Smooth muscle cell (in vitro differentiated cells): ENCODE measurements around the gene CYFIP1. TPM values are rescaled to one million over a fixed set of nuclear protein-coding genes. Genes with fewer than 3 reads are reported as not detected.

Experiments used
- DNase-seq: peaks from one replicate; lab custom pipeline; 2025; ENCODE audit not compliant: unreplicated experiment; lab: John Stamatoyannopoulos, UW
- H2AFZ ChIP-seq: fragments of 200-600 bp; sonication (generic); 2 replicates; pipeline ENCODE4 v1.6.0; 2016; ENCODE audit warnings: antibody characterized with exemption, low read depth, mild to moderate bottlenecking
- H3F3A ChIP-seq: fragments of 200-600 bp; sonication (generic); 2 replicates; pipeline ENCODE4 v1.6.0; 2017; ENCODE audit warnings: antibody characterized with exemption, low read depth
- H3K27ac ChIP-seq: fragments of 200-600 bp; sonication (generic); 2 replicates; pipeline ENCODE4 v1.5.1; 2016; ENCODE audit warnings: low read depth, mild to moderate bottlenecking
- H3K27me3 ChIP-seq: fragments of 200-600 bp; sonication (generic); 2 replicates; pipeline ENCODE4 v1.6.1; 2016; ENCODE audit warnings: low read depth, mild to moderate bottlenecking
- H3K36me3 ChIP-seq: fragments of 200-600 bp; sonication (generic); 2 replicates; pipeline ENCODE4 v1.5.1; 2016; ENCODE audit warnings: low read depth
- H3K4me1 ChIP-seq: fragments of 200-600 bp; sonication (generic); 2 replicates; pipeline ENCODE4 v1.5.1; 2016; ENCODE audit warnings: low read depth
- H3K4me2 ChIP-seq: fragments of 200-600 bp; sonication (generic); 2 replicates; pipeline ENCODE4 v1.6.0; 2016; ENCODE audit warnings: mild to moderate bottlenecking
- H3K4me3 ChIP-seq: fragments of 200-600 bp; sonication (generic); 2 replicates; pipeline ENCODE4 v1.5.1; 2016; ENCODE audit warnings: mild to moderate bottlenecking
- H3K79me2 ChIP-seq: fragments of 200-600 bp; sonication (generic); 2 replicates; pipeline ENCODE4 v1.6.0; 2016; ENCODE audit warnings: low read depth, mild to moderate bottlenecking
- H3K9ac ChIP-seq: fragments of 200-600 bp; sonication (generic); 2 replicates; pipeline ENCODE4 v1.6.0; 2016; ENCODE audit warnings: low read depth
- H3K9me3 ChIP-seq: fragments of 200-600 bp; sonication (generic); replicated peaks from 2 replicates; pipeline ENCODE4 v1.5.1; 2016; ENCODE audit warnings: low read depth
- H4K20me1 ChIP-seq: fragments of 200-600 bp; sonication (generic); 2 replicates; pipeline ENCODE4 v1.6.0; 2016; ENCODE audit warnings: low read depth
- CTCF ChIP-seq: fragments of 200-600 bp; sonication (generic); IDR thresholded peaks from 2 replicates; pipeline ENCODE4 v1.5.1; 2017; ENCODE audit warnings: borderline replicate concordance, mild to moderate bottlenecking, antibody characterized with exemption; ENCODE audit not compliant: insufficient read depth, poor library complexity, severe bottlenecking
- WGBS: methylation state at CpG from one replicate; pipeline ENCODE4 v1.1.7; 2016; ENCODE audit warnings: low lambda C conversion rate; 5-methylcytosine and 5-hydroxymethylcytosine counted together
- polyA plus RNA-seq: library from polyadenylated mRNA; unstranded; fragments of >200 nt; fragmentation: Nextera tagmentation; extraction: Ambion mirVana; gene quantifications from 2 replicates; pipeline ENCODE4 v1.2.1, GENCODE V29; 2016
- total RNA-seq: library from RNA; depleted of rRNA; stranded (reverse); fragments of >200 nt; gene quantifications from 2 replicates; pipeline ENCODE4 v1.2.3, GENCODE V29; 2014

Gene CYFIP1
- total and polyA plus RNA-seq, 2 experiments from 2014 or later, result 65.2 to 67.6 TPM

GRCh38 chr15:22831473-22831872, 148.7 kb downstream of the CYFIP1 start:
- H3F3A ChIP-seq, result no peaks in the 10 kb centered on the region
- no peak overlapping the region for H3K9ac ChIP-seq
- no peak overlapping the region for H3K27ac ChIP-seq
- 79% methylated on average over 1 of the region's 1 CpG for WGBS
- no peak overlapping the region for H3K4me3 ChIP-seq
- H4K20me1 ChIP-seq, result no peaks in the 10 kb centered on the region
- DNase-seq, result no peak
- H3K27me3 ChIP-seq, result no peaks in the 10 kb centered on the region
- H3K4me2 ChIP-seq, result no peak overlapping the region
- no peaks in the 10 kb centered on the region for H3K79me2 ChIP-seq
- H3K36me3 ChIP-seq, result no peaks in the 10 kb centered on the region
- no peak overlapping the region for H2AFZ ChIP-seq
- H3K4me1 ChIP-seq, result no peaks in the 10 kb centered on the region
- TF ChIP-seq CTCF, result no peak
- no peaks in the 10 kb centered on the region for H3K9me3 ChIP-seq

GRCh38 chr15:22827125-22827524, 153.0 kb downstream of the CYFIP1 start:
- TF ChIP-seq CTCF, result no peak
- WGBS, result 54% methylated on average over 1 of the region's 1 CpG

DNA sequence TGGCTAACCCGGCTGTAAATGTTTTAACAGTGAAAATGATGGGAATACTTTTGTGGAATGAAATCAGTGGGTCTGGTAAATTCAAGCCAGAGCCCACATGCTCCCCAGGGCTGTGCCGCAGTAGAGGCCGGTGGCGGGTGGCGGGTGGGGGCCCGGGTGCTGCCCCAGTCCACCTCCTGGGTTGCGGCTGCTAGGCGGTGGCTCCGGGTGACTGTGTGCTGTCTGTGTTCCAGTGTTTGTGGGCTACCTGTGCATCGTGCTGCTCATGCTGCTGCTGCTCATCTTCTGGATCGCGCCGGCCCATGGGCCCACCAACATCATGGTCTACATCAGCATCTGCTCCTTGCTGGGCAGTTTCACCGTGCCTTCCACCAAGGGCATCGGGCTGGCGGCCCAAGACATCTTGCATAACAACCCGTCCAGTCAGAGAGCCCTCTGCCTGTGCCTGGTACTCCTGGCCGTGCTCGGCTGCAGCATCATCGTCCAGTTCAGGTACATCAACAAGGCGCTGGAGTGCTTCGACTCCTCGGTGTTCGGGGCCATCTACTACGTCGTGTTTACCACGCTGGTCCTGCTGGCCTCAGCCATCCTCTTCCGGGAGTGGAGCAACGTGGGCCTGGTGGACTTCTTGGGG, 156.6 kb downstream of the CYFIP1 start:
- TF ChIP-seq CTCF, result no peak
- Histone ChIP-seq H3K4me1 (no peaks in the 10 kb centered on the region), H2AFZ (no peak overlapping the region), H3K36me3 (no peaks in the 10 kb centered on the region), H3K9me3 (no peaks in the 10 kb centered on the region), H3K4me3 (no peak overlapping the region), H3F3A (no peaks in the 10 kb centered on the region), H3K27me3 (no peaks in the 10 kb centered on the region), H3K79me2 (no peaks in the 10 kb centered on the region), H3K4me2 (no peak overlapping the region), H4K20me1 (no peaks in the 10 kb centered on the region), H3K9ac (no peak overlapping the region), H3K27ac (no peak overlapping the region)
- 95% methylated on average over 29 of the region's 29 CpGs for WGBS
- no peak for DNase-seq

More at GRCh38 chr15:22827125-22827524, 153.0 kb downstream of the CYFIP1 start:
- no peaks in the 10 kb centered on the region for H3K36me3 ChIP-seq
- no peak overlapping the region for H3K27ac ChIP-seq
- H3K9me3 ChIP-seq, result no peaks in the 10 kb centered on the region
- no peaks in the 10 kb centered on the region for H3K27me3 ChIP-seq
- no peak overlapping the region for H3K4me2 ChIP-seq
- no peaks in the 10 kb centered on the region for H3F3A ChIP-seq
- H3K9ac ChIP-seq, result no peak overlapping the region
- H3K4me1 ChIP-seq, result no peaks in the 10 kb centered on the region
- no peak overlapping the region for H2AFZ ChIP-seq
- DNase-seq, result no peak
- no peaks in the 10 kb centered on the region for H3K79me2 ChIP-seq
- H4K20me1 ChIP-seq, result no peaks in the 10 kb centered on the region
- no peak overlapping the region for H3K4me3 ChIP-seq

GRCh38 chr15:22819651-22820050, 160.5 kb downstream of the CYFIP1 start:
- DNase-seq, result no peak
- no peaks in the 10 kb centered on the region for H3K27me3 ChIP-seq
- H3K4me1 ChIP-seq, result no peaks in the 10 kb centered on the region
- no peaks in the 10 kb centered on the region for H4K20me1 ChIP-seq
- no peaks in the 10 kb centered on the region for H3K79me2 ChIP-seq
- H3K4me3 ChIP-seq, result no peak overlapping the region
- no peak overlapping the region for H3K4me2 ChIP-seq
- TF ChIP-seq CTCF, result no peak
- H3K27ac ChIP-seq, result no peak overlapping the region
- H2AFZ ChIP-seq, result no peak overlapping the region
- H3K9me3 ChIP-seq, result no peaks in the 10 kb centered on the region
- H3F3A ChIP-seq, result no peaks in the 10 kb centered on the region
- WGBS, result 94% methylated on average over 2 of the region's 2 CpGs
- no peaks in the 10 kb centered on the region for H3K36me3 ChIP-seq
- H3K9ac ChIP-seq, result no peak overlapping the region
